Stimulated activated CD4-positive, alpha-beta T cell treated with anti-CD3 and anti-CD28 coated beads, TNF-alpha, amount 100 ng/mL, for 48 hours (primary cell): ENCODE measurements around the gene ZFX.
"Not testable (repeated sequence)": the region's sequence is repeated elsewhere in the genome, so short reads cannot be mapped to it uniquely, and the experiment has no call there.

ENCODE experiments used
- DNase-seq, 3 donors: peaks; one replicate each; pipeline ENCODE4 v3.0.0-alpha.2; 2020; ENCODE audit warnings: low read depth in 3 of 3

Gene ZFX

DNA sequence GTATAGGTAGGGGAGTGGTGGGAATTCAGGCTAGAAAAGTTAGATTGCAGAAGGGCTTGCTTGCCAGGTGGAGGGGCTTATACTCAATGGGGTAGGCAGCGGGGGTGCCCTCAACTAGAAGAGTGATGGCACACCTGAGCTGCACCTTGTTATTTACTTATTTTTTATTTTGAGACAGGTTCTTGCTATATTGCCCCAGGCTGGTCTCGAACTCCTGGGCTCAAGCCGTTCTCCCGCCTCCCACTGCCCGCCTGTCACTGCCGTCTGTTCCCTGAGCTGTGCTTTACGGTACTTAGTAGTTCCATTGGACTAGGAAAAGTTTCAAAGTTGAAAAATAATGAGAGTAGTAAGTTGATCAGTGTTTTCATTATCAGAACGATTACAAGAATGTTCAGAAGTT lies 2.0 kb downstream of the ZFX start:
- DNase-seq = no peak

DNA sequence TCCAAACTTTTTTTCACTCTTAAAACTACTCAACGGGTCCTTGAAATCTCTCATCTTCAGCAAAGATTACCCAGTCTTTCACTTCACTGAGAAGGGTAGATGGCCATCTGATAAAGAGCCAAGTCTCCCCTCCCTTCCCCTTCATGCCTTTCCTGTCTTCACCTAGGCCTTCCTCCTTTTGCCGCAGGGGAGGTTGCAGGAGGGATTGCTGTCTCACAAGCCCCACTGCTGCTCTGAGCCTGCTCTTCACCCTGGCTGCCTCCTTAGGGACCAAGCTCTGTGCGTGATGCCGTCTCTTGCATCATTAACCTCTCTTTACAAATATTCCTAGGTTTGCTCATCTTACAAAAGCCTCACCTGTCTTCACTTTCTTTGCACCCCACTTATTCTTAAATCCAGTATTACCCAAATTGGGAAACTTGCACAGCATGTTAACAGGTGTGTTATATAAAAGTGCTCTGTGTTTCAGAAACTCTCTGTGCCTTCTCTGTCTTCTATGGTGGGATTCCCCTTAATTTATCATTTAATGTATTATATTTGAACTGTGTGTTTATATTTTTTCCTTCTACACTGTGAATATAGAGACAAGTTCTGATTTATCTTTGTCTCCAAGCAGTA lies 3.8 kb downstream of the ZFX start:
- no peak for DNase-seq

DNA sequence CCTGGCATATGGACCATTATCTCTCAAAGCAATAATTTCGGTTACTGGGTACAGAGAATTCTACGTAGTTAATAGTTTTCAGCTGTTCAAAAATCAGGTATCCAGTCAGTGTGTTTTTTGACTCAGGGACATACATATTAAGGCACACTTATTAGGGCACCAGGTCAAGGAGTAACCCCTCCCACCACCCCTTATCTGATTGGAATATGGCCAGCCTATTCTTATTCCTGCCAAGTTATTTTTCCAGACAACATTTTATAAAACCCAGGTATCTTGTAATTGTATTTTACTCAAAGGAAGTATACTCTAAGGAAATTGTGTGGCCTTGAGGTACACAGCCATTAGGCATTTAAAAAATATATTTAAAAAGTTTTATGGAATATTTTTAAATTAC lies 4.3 kb downstream of the ZFX start:
- no peak for DNase-seq

DNA sequence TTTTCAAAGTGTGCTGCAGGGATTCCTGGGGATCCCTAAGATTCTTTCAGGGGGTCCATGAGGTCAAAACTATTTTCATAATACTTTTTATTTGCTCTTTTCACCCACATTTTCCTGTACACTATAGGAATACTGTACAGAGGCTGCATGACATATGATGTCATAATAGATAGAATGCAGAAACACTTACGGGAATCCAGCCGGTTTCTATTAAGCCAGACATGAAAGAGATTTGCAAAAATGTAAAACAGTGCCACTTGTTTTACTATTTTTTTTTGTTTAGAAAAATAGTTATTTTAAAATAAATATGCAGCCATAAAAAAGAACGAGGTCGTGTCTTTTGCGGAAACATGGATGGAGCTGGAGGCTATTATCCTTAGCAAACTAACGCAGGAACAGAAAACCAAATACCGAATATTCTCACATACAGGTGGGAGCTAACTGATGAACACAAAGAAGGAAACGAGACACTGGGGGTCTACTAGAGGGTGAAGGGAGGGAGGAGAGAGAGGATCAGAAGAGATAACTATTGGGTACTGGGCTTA lies 5.0 kb downstream of the ZFX start:
- no peak for DNase-seq

DNA sequence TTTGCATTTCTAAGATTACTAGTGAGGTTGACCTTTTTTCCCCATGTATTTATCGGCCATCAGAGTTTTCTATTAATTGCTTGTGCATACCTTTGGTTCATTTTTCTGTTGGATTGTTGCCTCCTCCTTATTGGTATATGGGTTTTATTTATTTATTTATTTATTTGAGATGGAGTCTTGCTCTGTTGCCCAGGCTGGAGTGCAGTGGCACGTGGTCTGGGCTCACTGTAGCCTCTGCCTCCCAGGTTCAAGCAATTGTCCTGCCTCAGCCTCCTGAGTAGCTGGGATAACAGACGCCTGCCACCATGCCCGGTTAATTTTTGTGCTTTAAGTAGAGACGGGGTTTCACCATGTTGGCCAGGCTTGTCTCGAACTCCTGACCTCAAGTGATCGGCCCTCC lies 6.2 kb downstream of the ZFX start:
- not testable (repeated sequence) for DNase-seq

DNA sequence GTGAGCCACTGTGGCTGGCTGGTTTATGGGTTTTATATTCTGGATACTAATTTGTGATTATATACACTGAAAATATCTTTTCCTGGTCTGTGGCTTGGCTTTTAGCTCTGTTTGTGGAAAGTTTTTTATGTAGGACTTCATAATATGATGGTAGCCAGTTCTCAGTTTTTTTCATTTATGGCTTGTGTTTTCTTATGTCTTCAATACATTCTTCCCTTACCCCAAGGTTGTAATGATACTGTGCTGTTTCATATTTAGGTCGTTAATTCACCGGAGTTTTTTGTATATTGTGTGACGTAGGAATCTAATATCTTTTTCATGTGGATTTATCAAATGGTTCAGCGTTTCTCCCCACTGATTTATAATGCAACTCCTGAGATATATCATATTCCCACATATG lies 6.6 kb downstream of the ZFX start:
- DNase-seq = no peak

DNA sequence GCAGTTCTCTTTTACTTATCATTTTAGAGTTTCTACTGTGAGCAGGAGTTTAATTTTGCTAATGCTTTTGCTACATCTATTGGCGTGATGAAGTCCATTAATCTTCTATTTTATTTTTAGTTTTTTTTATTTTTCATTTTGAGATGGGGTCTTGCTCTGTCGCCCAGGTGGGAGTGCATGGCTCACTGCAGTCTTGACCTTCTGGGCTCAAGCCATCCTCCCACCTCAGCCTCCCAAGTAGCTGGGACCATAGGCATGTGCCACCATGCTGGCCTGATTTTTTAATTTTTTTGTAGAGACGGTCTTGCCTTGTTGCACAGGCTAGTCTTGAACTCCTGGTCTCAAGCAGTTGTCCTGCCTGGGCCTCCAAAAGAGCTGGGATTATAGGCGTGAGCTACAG lies 9.4 kb downstream of the ZFX start:
- DNase-seq = no peak

DNA sequence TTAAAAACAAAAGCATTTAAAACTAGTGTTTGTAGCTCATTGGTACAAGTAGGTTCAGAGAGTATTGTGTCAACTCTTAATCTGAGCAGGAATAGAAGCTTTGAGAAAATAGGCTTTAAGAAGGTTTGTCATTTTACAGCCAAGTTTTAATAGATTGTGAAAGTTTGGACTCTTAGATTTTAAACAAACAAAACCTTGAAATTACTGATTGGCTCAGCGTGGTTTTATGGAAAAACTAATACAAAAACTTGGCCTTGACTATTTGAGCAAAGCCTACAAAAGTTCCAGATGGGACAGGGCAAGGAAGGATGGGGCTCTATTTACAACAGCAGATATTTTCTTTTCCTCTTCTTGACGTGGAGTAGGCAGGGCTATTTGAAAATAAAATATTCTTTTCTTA lies 16.5 kb downstream of the ZFX start:
- DNase-seq = no peak

DNA sequence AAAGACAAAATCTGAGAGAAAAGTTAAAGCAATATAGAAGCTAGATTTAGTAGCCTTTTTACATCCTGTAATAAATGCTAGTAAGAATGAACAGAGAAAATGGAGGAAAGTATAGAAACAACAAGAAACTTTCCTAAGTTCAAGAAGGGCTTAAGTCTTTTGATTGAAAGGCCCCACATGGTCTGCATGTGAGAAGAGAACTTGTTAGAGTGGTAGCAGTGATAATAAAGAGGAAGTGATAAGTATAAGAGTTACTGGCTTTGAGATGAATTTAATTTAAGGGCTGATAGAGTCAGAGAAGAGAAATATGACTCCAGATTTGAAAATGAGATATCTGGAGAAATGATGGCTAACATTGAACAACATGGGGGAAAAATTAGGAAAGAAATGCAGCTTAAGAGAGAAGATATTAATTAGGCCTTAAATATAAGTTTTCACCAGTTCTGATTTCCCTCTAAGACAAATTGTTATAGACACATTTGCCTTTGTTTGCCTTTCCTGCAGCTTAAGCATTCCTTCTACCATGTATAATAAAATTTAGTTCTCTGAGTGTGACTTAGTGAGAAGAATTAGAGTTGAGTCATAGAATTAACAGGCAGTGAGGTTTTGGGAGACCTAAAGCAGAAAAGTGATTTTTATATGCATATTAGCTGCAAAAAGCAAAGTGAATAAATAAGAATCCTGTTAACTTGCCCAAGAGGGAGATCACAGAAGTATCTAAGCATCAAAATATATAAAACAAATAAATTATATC lies 18.4 kb downstream of the ZFX start:
- no peak for DNase-seq

DNA sequence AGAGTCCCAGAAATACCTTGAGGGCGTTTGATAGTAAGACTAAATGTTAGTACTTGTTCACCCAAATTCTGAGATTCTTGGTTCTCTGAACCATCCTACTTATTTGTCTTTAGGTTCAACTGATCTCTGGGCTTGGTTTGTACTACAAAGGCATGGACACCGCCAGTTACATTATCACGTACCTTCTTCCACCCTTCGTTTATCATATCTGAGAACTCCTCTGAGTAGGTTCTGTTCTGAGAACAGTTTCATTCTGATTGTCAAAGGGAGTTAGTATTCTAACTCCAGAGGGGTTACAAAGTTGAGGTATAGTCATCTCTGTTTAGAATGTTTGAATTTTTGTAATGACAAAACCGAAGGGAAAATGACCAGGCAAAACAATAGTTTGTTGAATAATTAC lies 19.3 kb downstream of the ZFX start:
- no peak for DNase-seq

DNA sequence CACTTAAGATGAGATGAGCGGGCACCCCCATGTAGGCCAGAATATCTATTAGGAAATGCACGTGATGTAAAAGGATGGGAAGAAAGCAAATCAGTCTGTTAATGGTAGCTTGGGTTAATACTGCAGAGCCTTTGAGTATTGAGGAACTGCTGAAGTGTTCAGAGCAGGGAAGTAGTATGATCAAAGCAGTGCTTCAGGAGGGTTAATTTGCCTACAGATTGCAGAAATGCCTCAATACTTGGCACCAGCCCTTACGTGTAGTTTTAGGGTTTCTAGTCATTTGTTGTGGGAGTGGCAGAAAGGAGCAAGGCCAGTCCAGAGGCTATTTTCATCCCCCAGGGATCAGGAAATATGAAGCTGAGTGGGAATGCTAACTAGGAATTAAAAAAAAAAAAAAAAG lies 19.7 kb downstream of the ZFX start:
- DNase-seq = no peak

DNA sequence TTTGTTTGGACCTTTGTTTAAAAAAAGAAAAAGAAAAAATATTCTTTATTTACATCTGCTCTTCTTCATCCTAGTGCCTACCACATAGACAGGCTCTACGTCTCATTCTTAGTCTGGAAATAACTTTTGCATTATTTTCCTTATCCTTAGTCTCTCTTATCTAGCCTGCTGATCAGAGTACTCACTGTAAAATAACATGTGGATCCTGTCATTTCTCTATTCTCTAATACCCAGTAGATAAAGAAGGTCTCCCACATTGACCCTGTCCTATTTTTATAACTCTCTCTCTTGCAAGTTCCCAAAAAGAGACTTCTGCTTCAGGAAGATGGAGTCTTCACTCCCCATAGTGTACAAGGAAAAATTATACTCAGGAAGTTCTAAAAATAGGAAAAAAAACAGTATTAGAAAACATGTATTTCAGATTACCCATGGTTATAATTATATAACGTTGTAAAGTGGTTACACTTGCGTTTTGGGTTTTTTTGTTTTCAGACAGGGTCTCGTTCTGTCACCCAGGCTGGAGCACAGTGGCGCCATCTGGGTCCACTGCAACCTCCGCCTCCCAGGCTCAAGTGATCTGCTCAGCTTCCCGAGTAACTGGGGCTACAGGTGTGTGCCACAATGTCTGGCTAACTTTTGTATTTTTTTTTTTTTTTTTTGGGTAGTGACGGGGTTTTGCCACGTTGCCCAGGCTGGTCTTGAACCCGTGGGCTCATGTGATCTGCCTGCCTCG lies 23.8 kb downstream of the ZFX start:
- no peak for DNase-seq

DNA sequence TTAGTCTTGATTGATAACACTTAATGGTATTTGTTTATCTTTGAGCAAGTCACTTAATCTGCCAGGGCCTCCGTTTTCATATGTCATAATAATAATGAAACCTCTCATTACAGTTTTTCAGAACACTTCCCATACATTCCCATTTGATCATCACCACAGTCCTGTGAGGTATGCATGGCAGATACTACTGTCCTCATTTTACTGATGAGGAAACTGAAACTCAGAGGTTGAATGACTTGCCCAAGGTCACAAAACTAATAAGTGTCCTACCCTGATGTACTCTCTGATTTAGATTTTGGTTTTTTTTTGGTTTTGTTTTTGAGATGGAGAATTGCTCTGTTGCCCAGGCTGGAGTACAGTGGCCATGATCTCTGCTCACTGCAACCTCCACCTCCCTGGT lies 25.7 kb downstream of the ZFX start:
- no peak for DNase-seq

DNA sequence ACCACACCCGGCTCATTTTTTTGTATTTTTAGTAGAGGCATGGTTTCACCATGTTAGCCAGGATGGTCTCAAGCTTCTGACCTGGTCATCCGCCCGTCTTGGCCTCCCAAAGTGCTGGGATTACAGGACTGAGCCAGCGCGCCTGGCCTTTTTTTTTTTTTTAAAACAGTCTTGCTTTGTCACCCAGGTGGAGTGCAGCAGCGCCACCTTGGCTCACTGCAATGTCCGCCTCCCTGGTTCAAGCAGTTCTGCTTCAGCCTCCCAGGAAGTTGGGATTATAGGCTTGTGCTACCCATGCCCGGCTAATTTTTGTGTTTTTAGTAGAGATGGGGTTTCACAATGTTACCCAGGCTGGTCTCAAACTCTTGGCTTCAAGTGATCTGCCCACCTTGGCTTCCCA lies 28.9 kb downstream of the ZFX start:
- no peak for DNase-seq

DNA sequence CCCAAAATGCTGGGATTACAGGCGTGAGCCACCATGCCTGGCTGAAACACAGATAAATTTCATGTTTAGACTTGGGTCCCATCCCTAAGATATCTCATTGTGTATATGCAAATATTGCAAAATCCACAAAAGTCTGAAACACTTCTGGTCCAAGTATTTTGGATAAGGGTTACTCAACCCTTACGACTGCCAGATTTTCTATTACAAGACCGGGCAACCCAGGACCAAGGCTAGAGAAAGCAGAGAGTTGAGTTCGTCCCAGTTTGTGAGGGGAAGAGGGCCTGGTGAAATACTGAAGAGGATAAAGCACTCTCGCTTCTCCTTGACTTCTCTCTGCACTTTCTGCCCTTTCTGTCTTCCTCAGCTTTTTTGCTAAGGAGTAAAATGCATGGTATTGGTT lies 34.5 kb downstream of the ZFX start:
- DNase-seq = no peak

DNA sequence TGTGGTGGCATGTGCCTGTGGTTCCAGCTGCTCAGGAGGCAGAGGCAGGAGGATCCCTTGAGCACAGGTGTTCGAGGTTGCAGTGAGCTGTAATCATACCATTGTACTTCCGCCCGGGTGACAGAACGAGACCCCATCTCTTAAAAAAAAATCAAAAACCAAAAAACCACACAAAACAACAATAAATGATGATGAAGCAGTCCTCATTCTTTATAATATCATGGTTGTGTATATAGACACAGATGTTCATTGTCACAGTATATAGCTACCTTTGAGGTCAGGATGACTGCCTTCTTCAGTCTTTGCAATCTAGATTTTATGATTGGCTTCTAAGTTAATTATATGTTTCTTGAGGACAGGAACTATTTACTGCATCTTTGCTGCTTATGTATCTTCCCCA lies 37.0 kb downstream of the ZFX start:
- DNase-seq = no peak

DNA sequence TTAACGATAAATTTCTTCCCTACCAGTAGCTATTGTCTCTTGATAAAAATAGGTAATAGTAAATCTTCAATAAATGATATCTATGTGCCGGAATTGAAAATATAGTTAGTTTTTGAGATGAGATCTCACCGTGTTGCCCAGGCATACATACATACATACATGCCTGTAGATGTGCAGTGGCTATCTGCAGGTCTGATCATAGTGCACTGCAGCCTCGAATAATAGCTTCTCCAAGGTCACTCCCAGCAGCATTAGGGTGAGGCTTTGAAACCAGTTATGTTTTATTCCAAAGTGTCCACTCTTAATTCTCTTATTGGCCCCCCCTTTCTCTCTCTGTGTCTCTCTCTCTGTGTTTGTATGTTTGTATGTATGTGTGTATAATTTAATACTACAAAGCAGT lies 37.5 kb downstream of the ZFX start:
- DNase-seq = no peak

DNA sequence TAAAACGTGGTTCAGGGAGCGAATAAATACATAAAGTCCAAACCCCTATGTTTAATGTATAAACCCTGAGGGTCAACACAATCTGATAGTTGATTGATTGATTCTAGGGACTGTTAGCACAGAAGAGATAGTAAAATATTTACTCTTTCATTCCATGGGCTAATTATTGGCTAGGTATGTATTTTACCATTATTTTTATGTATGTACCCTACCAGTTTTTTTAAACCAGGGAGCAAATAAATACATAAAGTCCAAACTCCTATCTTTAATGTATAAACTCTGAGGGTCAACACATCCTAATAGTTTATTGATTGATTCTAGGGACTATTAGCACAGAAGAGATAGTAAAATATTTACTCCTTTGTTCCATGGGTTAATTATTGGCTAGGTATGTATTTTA lies 40.0 kb downstream of the ZFX start:
- no peak for DNase-seq

DNA sequence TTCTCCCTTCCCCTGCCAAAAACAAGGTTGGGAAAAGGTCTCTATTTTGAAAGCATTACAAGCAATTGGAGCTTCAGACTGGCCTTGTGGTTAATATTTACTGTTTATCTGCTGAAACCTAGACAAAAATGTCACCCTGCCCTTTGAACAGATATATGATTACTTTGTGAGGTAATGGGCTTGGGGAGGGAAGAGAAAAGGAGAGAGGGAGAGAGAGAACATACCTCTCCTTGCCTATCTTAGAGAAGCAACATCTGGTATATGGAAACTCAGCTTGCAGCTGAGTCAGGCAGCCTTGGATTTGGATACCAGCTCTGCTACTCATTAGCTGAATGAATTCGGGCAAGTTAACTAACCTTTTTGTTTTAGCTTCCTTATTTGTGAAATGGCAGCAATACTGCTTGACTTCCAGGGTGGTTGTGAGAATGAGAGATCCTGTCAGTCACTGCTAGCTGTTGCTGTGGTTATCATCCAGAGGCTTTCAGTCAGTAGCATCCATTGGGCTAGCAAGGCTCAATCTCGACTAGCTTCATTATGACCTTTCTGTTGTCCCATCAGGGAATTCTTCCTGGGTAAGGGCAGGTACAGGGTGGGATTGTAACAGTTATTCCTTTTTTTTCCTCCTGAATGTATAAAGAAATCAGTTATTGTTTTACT lies 41.1 kb downstream of the ZFX start:
- no peak for DNase-seq

DNA sequence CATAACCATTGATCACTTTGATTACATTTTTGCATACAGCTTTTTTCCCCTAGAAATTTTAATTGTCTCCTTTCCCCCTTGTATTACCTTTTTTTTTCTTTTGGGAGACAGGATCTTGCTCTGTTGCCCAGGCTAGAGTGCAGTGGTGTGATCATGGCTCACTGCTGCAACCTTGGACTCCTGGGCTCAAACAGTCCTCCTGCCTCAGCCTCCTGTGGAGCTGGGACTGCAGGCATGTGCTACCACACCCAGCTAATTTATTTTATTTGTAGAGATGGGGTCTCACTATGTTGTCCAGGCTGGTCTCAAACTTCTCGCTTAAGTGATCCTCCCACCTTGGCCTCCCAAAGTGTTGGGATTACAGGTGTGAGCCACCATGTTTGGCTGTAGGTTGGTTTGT lies 47.0 kb downstream of the ZFX start:
- no peak for DNase-seq

DNA sequence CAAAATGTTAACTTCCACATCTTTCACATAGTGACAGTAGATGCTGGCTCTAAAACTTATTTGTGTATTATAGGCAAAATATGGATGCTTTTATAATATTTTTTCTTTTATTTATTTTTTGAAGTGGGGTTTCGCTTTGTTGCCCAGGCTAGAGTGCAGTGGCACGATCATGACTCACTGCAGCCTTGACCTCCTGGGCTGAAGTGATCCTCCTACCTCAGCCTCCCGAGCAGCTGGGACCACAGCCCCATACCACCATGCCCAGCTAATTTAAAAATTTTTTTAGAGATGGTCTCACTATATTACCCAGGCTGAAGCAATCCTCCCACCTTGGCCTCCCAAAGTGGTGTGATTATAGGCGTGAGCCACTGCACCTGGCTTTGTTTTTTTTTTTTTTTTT lies 48.6 kb downstream of the ZFX start:
- no peak for DNase-seq

DNA sequence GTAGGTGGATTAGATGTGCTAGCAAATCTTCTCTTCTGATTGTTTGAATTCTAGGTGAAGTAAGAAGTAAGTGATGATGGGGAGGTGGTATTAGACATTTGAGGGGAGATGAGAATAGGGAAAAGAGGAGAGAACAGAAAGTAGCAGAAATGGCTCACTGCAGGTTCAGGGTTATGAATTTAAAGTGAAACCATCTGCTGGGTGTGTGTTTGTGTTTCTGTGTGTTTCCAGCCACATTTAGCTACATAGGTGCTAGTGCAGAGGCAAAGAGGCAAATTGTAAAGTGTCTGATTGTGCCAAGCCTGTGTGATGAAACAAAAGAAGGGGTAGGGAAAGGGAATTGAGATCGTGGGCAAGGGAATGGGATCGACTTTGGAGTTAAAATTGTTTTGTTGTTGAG lies 50.6 kb downstream of the ZFX start:
- no peak for DNase-seq

DNA sequence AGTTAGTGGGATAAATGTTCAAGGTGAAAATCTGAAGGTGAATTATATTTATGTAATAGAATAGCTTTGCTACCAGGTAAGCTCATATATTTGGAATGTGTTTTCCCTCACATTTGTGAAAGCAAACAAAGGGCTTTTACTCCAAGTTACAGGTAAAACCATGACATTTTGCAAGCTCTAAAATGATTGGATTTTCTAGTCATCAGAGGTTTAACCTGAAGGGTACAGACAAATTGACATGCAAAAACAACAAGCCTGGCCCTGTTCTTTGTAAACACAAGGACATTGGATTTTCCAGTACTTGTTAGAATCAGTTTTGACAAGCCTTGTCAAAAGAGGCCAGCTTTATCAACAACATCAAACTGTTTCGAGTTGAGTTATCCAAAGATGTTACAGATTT lies 51.7 kb downstream of the ZFX start:
- DNase-seq = no peak
